Fibroblast of the aortic adventitia (primary cell): Measurements from ENCODE around the gene CLCN3. TPM values are rescaled to one million over a fixed set of nuclear protein-coding genes. Genes with fewer than 3 reads are reported as not detected.

Source experiments
- DNase-seq: peaks from one replicate; pipeline ENCODE4 v3.0.0-alpha.2; 2010; ENCODE audit warnings: low read depth
- H3K4me3 ChIP-seq: 2 replicates; pipeline ENCODE4 v1.5.1; 2011; ENCODE audit warnings: low read depth, mild to moderate bottlenecking, control low read depth, low read length, moderate library complexity
- total RNA-seq: library from RNA; depleted of rRNA; stranded (reverse); fragments of >200 nt; gene quantifications from 2 replicates; pipeline ENCODE4 v1.2.3, GENCODE V29; 2012; ENCODE audit warnings: low replicate concordance
- TF ChIP-seq, protein P1 (sequence below): IDR thresholded peaks from 2 replicates; pipeline ENCODE4 v1.5.1; 2011; ENCODE audit warnings: mild to moderate bottlenecking, low read length, control low read depth, inconsistent platforms; ENCODE audit not compliant: insufficient read depth

The CLCN3 gene
- total RNA-seq, 1 donor = 50.6 TPM

- TF ChIP-seq, protein P1, sequence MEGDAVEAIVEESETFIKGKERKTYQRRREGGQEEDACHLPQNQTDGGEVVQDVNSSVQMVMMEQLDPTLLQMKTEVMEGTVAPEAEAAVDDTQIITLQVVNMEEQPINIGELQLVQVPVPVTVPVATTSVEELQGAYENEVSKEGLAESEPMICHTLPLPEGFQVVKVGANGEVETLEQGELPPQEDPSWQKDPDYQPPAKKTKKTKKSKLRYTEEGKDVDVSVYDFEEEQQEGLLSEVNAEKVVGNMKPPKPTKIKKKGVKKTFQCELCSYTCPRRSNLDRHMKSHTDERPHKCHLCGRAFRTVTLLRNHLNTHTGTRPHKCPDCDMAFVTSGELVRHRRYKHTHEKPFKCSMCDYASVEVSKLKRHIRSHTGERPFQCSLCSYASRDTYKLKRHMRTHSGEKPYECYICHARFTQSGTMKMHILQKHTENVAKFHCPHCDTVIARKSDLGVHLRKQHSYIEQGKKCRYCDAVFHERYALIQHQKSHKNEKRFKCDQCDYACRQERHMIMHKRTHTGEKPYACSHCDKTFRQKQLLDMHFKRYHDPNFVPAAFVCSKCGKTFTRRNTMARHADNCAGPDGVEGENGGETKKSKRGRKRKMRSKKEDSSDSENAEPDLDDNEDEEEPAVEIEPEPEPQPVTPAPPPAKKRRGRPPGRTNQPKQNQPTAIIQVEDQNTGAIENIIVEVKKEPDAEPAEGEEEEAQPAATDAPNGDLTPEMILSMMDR = no peak
- DNase-seq = no peak
- no peak overlapping the region for H3K4me3 ChIP-seq
These were observed 70.4 kb downstream of the CLCN3 start for GRCh38 chr4:169690787-169691186.

DNA sequence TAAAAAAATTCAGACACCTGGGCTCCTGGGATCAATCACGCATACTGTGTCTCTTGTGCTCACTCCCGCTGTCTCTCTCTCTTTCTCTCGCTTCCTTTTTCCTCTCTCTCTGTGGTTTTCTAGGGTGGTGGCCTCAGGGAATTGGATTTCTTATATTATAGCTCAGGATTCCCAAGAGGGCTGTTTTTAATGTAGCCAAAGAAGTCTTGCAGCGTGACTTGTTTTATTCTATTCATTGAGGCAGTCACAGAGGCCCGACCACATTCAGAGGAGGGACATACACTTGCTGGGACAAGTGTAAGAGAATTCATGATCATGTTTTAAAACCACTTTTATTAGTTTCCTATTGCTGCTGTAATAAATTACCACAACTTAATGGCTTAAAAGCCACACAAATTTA lies 78.0 kb downstream of the CLCN3 start:
- TF ChIP-seq, protein P1 = no peak

GRCh38 chr4:169707958-169708643 lies 87.7 kb downstream of the CLCN3 start:
- DNase-seq = peak; percentile 93
- TF ChIP-seq, protein P1 = no peak
- H3K4me3 ChIP-seq = no peak overlapping the region

More for the DNA sequence above, 78.0 kb downstream of the CLCN3 start:
- no peak for DNase-seq
- H3K4me3 ChIP-seq = no peak overlapping the region

DNA sequence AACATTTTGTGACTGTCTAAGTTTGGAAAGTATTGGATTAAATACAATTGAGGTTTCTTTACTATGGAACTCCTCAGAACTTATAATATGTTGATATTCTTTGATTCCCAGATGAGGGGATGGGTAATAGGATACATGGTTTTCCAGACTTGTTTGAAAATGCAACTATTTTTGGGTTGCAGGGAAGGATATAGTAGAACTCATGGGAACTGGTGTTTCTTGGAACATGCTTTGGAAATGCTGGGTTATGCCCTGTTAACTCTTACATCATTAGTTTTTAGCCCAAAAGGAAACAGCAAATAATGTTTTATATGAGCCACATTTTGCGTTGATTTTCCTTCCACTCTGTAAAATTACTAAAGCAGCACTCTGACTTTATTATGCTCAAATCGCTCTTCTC lies 95.4 kb downstream of the CLCN3 start:
- TF ChIP-seq, protein P1 = no peak
- no peak for DNase-seq

GRCh38 chr4:169716677-169717076 lies 96.3 kb downstream of the CLCN3 start:
- no peak overlapping the region for H3K4me3 ChIP-seq
- TF ChIP-seq, protein P1 = no peak
- DNase-seq = peak; percentile 27

More for the DNA sequence above, 95.4 kb downstream of the CLCN3 start:
- H3K4me3 ChIP-seq = no peak overlapping the region

DNA sequence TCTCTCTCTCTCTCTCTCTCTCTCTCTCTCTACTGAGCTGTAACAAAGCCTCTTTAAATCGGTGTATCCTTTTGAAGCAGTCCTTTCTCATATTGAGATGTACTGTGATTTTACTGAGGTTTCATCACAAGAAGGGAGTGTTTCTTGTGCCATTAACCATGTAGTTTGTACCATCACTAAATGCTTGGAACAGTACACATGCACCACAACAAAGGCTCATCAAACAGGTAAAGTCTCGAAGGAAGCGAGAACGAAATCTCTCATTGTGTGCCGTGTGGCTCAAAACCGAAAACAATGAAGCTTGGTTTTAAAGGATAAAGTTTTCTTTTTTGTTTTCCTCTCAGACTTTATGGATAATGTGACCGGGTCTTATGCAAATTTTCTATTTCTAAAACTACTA lies 100.2 kb downstream of the CLCN3 start:
- no peak overlapping the region for H3K4me3 ChIP-seq
- TF ChIP-seq, protein P1 = no peak
- no peak for DNase-seq
